Kidney (tissue), 14 donors: Measurements from ENCODE around the gene ACADM. TPM values are rescaled to one million over a fixed set of nuclear protein-coding genes. Genes with fewer than 3 reads are reported as not detected.

Experiments used
- DNase-seq, 5 donors: peaks; one replicate each; pipeline ENCODE4 v3.0.0-alpha.2; 2013 to 2020
- FAIRE-seq: peaks from 2 replicates; lab custom pipeline; 2012; peaks lifted over from hg19 to GRCh38; lab: Jason Lieb, UNC
- H3K27ac ChIP-seq, 2 donors: one replicate each; pipeline ENCODE4 v1.7.0; 2013; ENCODE audit warnings: low read depth in 2 of 2, low read length in 2 of 2, inconsistent platforms in 1 of 2
- H3K27me3 ChIP-seq: one replicate; pipeline ENCODE4 v1.7.1; 2013; ENCODE audit warnings: low read length, inconsistent platforms; ENCODE audit not compliant: control insufficient read depth, insufficient read depth
- H3K36me3 ChIP-seq, 3 donors: one replicate each; pipeline versions ENCODE4 v1.7.0 to v1.7.1; 2013; ENCODE audit warnings: low read length in 3 of 3, control low read depth in 1 of 3, inconsistent platforms in 1 of 3; ENCODE audit not compliant: insufficient read depth in 3 of 3, control insufficient read depth in 2 of 3
- H3K4me1 ChIP-seq, 3 donors: one replicate each; pipeline versions ENCODE4 v1.7.0 to v1.7.1; 2013; ENCODE audit warnings: low read length in 3 of 3, inconsistent platforms in 1 of 3, low read depth in 1 of 3; ENCODE audit not compliant: control insufficient read depth in 2 of 3, insufficient read depth in 2 of 3
- H3K4me3 ChIP-seq, 3 donors: one replicate each; pipeline versions ENCODE4 v1.7.0 to v1.8.1; 2013; ENCODE audit warnings: low read length in 3 of 3, control low read depth in 1 of 3, inconsistent platforms in 1 of 3
- H3K9ac ChIP-seq, 3 donors: one replicate each; pipeline versions ENCODE4 v1.7.0 to v1.7.1; 2013; ENCODE audit warnings: low read length in 3 of 3, control low read depth in 1 of 3, inconsistent platforms in 1 of 3
- H3K9me3 ChIP-seq, 3 donors: one replicate each; pipeline versions ENCODE4 v1.7.0 to v1.7.1; 2013; ENCODE audit warnings: low read length in 3 of 3, control low read depth in 1 of 3, inconsistent platforms in 1 of 3; ENCODE audit not compliant: control insufficient read depth in 2 of 3, insufficient read depth in 1 of 3
- CTCF ChIP-seq: IDR thresholded peaks from 3 replicates; pipeline ENCODE4 v1.5.1; 2012; ENCODE audit warnings: mild to moderate bottlenecking, moderate library complexity, borderline replicate concordance; ENCODE audit not compliant: insufficient read depth; ENCODE audit errors: extremely low read depth
- intact Hi-C: fragments of 100-400 bp; cut with DNase I; formaldehyde crosslinking; loops from one replicate; pipeline ENCODE4 v1.11.1; 2022
- polyA plus RNA-seq: library from polyadenylated mRNA; stranded (reverse); fragments of 350-450 nt; fragmentation: Illumina TruSeq; extraction: RNeasy Lipid Tissue Mini Kit (QIAGEN cat#74804); gene quantifications from one replicate; pipeline ENCODE4 v1.2.3, GENCODE V29; 2014; ENCODE audit warnings: low read depth, low replicate concordance; ENCODE audit not compliant: insufficient read depth
- total RNA-seq: library from RNA; stranded (reverse); fragmentation: NEBNext Ultra II Directional; extraction: Animal tissue kit (Norgen Biotek cat#: 25700); gene quantifications from one replicate; pipeline ENCODE4 v1.2.1, GENCODE V29; 2021
- donor health status: control.
- donor health status: control.
- donor health status: control.
- donor health status: control.
- donor health status: control.
- donor health status: DM: yes; HTN: yes; CAD: no.
- donor health status: Normal renal cell carcinoma (clear cell type).

Gene ACADM
- total and polyA plus RNA-seq, 2 donors from 2014 or later: 52.1 to 196 TPM

GRCh38 chr1:75708910-75709309 lies 15.6 kb upstream of the ACADM start:
- Histone ChIP-seq H3K4me1 (no peaks in the 10 kb centered on the region), H3K27me3 (no peaks in the 10 kb centered on the region), H3K4me3 (no peak overlapping the region), H3K27ac (no peak overlapping the region), H3K36me3 (no peaks in the 10 kb centered on the region), H3K9me3 (no peaks in the 10 kb centered on the region), H3K9ac (no peak overlapping the region)
- intact Hi-C loops: no loop called here
- no peak for TF ChIP-seq CTCF
- DNase-seq (no peak), FAIRE-seq (no peak)

- intact Hi-C loops: no loop called here
- Histone ChIP-seq H3K4me1 (no peaks in the 10 kb centered on the region), H3K4me3 (no peak overlapping the region), H3K9ac (no peak overlapping the region), H3K36me3 (no peaks in the 10 kb centered on the region), H3K9me3 (no peaks in the 10 kb centered on the region), H3K27me3 (no peaks in the 10 kb centered on the region), H3K27ac (no peak overlapping the region)
- no peak for DNase-seq
- FAIRE-seq: no peak
- TF ChIP-seq CTCF: no peak
Observed at GRCh38 chr1:75710832-75711231, 13.7 kb upstream of the ACADM start.

GRCh38 chr1:75711846-75712245 lies 12.7 kb upstream of the ACADM start:
- FAIRE-seq (no peak), DNase-seq (no peak)
- intact Hi-C loops: no loop called here
- no peak for TF ChIP-seq CTCF
- Histone ChIP-seq H3K4me3 (no peak overlapping the region), H3K36me3 (no peaks in the 10 kb centered on the region), H3K27me3 (no peaks in the 10 kb centered on the region), H3K9ac (no peak overlapping the region), H3K9me3 (no peaks in the 10 kb centered on the region), H3K4me1 (no peaks in the 10 kb centered on the region), H3K27ac (no peak overlapping the region)

GRCh38 chr1:75712306-75712705 lies 12.2 kb upstream of the ACADM start:
- no peaks in the 10 kb centered on the region for H3K4me1 ChIP-seq
- no peaks in the 10 kb centered on the region for H3K9me3 ChIP-seq
- intact Hi-C loops: no loop called here
- no peak overlapping the region for H3K27ac ChIP-seq
- no peaks in the 10 kb centered on the region for H3K36me3 ChIP-seq
- DNase-seq: no peak
- H3K27me3 ChIP-seq: no peaks in the 10 kb centered on the region
- TF ChIP-seq CTCF: no peak
- H3K4me3 ChIP-seq: no peak overlapping the region
- no peak for FAIRE-seq
- H3K9ac ChIP-seq: no peak overlapping the region
